ENCODE data around the gene ST6GALNAC3. TPM values are rescaled to one million over a fixed set of nuclear protein-coding genes. Genes with fewer than 3 reads are reported as not detected.

The ST6GALNAC3 gene
- polyA plus RNA-seq, 1 donor from 2014 or later, result 0.99 TPM

GRCh38 chr1:76542359-76542758, 467.8 kb downstream of the ST6GALNAC3 start:
- Mint-ChIP-seq H3K4me3 (no peak overlapping the region), H3K4me1 (peaks cover 0 to 8% (median 0%) of the 10 kb centered on the region in 3 donors), H3K36me3 (no peaks in the 10 kb centered on the region), H3K27me3 (no peaks in the 10 kb centered on the region), H3K27ac (no peak overlapping the region), H3K9me3 (peaks cover 9 to 11% (median 9%) of the 10 kb centered on the region in 3 donors)

GRCh38 chr1:76543495-76543894, 468.9 kb downstream of the ST6GALNAC3 start:
- Mint-ChIP-seq H3K27me3 (no peaks in the 10 kb centered on the region), H3K4me1 (peaks cover 0 to 8% (median 0%) of the 10 kb centered on the region in 3 donors), H3K9me3 (peaks cover 9 to 11% (median 11%) of the 10 kb centered on the region in 3 donors), H3K4me3 (no peak overlapping the region), H3K36me3 (peaks cover 2% of the 10 kb centered on the region), H3K27ac (no peak overlapping the region)

GRCh38 chr1:76546354-76546933, 471.9 kb downstream of the ST6GALNAC3 start:
- Mint-ChIP-seq H3K4me3 (no peak overlapping the region), H3K27me3 (no peaks in the 10 kb centered on the region), H3K4me1 (no peaks in the 10 kb centered on the region), H3K9me3 (peaks cover 0 to 6% (median 4%) of the 10 kb centered on the region in 3 donors), H3K27ac (no peak overlapping the region), H3K36me3 (peaks cover 2% of the 10 kb centered on the region)

GRCh38 chr1:76547916-76548315, 473.4 kb downstream of the ST6GALNAC3 start:
- Mint-ChIP-seq H3K27me3 (no peaks in the 10 kb centered on the region), H3K27ac (no peak overlapping the region), H3K4me3 (no peak overlapping the region), H3K4me1 (no peaks in the 10 kb centered on the region), H3K36me3 (peaks cover 2% of the 10 kb centered on the region), H3K9me3 (peaks cover 0 to 6% (median 4%) of the 10 kb centered on the region in 3 donors)

GRCh38 chr1:76548513-76549100, 474.1 kb downstream of the ST6GALNAC3 start:
- no peaks in the 10 kb centered on the region for H3K27me3 Mint-ChIP-seq
- no peaks in the 10 kb centered on the region for H3K4me1 Mint-ChIP-seq
- no peak overlapping the region for H3K4me3 Mint-ChIP-seq
- peaks cover 2% of the 10 kb centered on the region for H3K36me3 Mint-ChIP-seq
- no peak overlapping the region for H3K27ac Mint-ChIP-seq
- peaks cover 0 to 6% (median 4%) of the 10 kb centered on the region in 3 donors for H3K9me3 Mint-ChIP-seq

- H3K4me3 Mint-ChIP-seq, result no peak overlapping the region
- H3K36me3 Mint-ChIP-seq, result no peaks in the 10 kb centered on the region
- H3K9me3 Mint-ChIP-seq, result no peaks in the 10 kb centered on the region
- no peak overlapping the region for H3K27ac Mint-ChIP-seq
- H3K4me1 Mint-ChIP-seq, result no peaks in the 10 kb centered on the region
- peaks cover 1% of the 10 kb centered on the region for H3K27me3 Mint-ChIP-seq
Measured at GRCh38 chr1:76554283-76554682, 479.7 kb downstream of the ST6GALNAC3 start.

GRCh38 chr1:76562292-76562691, 487.7 kb downstream of the ST6GALNAC3 start:
- H3K4me3 Mint-ChIP-seq, result no peak overlapping the region
- peaks cover 1% of the 10 kb centered on the region for H3K27me3 Mint-ChIP-seq
- H3K36me3 Mint-ChIP-seq, result no peaks in the 10 kb centered on the region
- no peaks in the 10 kb centered on the region for H3K4me1 Mint-ChIP-seq
- peaks cover 0 to 1% (median 0%) of the 10 kb centered on the region in 3 donors for H3K9me3 Mint-ChIP-seq
- H3K27ac Mint-ChIP-seq, result no peak overlapping the region

GRCh38 chr1:76568573-76569238, 494.2 kb downstream of the ST6GALNAC3 start:
- Mint-ChIP-seq H3K9me3 (no peaks in the 10 kb centered on the region), H3K4me1 (no peaks in the 10 kb centered on the region), H3K4me3 (no peak overlapping the region), H3K27ac (no peak overlapping the region), H3K36me3 (no peaks in the 10 kb centered on the region), H3K27me3 (peaks cover 3% of the 10 kb centered on the region)

GRCh38 chr1:76571248-76571647, 496.7 kb downstream of the ST6GALNAC3 start:
- no peak overlapping the region for H3K27ac Mint-ChIP-seq
- no peaks in the 10 kb centered on the region for H3K9me3 Mint-ChIP-seq
- H3K27me3 Mint-ChIP-seq, result peaks cover 3% of the 10 kb centered on the region
- peaks cover 0 to 5% (median 2%) of the 10 kb centered on the region in 3 donors for H3K4me1 Mint-ChIP-seq
- no peak overlapping the region for H3K4me3 Mint-ChIP-seq
- no peaks in the 10 kb centered on the region for H3K36me3 Mint-ChIP-seq

- Mint-ChIP-seq H3K36me3 (no peaks in the 10 kb centered on the region), H3K4me3 (no peak overlapping the region), H3K4me1 (peaks cover 0 to 14% (median 7%) of the 10 kb centered on the region in 3 donors), H3K27ac (no peak overlapping the region), H3K9me3 (no peaks in the 10 kb centered on the region), H3K27me3 (peaks cover 3% of the 10 kb centered on the region)
Measured at GRCh38 chr1:76572229-76572628, 497.7 kb downstream of the ST6GALNAC3 start.

GRCh38 chr1:76576876-76577524, 502.5 kb downstream of the ST6GALNAC3 start:
- H3K4me1 Mint-ChIP-seq, result peaks cover 0 to 14% (median 7%) of the 10 kb centered on the region in 3 donors
- no peaks in the 10 kb centered on the region for H3K36me3 Mint-ChIP-seq
- H3K4me3 Mint-ChIP-seq, result no peak overlapping the region
- no peaks in the 10 kb centered on the region for H3K9me3 Mint-ChIP-seq
- H3K27ac Mint-ChIP-seq, result no peak overlapping the region
- H3K27me3 Mint-ChIP-seq, result no peaks in the 10 kb centered on the region

GRCh38 chr1:76577525-76578185, 503.1 kb downstream of the ST6GALNAC3 start:
- Mint-ChIP-seq H3K9me3 (no peaks in the 10 kb centered on the region), H3K27ac (no peak overlapping the region), H3K27me3 (no peaks in the 10 kb centered on the region), H3K4me3 (no peak overlapping the region), H3K36me3 (no peaks in the 10 kb centered on the region), H3K4me1 (peaks cover 0 to 14% (median 7%) of the 10 kb centered on the region in 3 donors)

- Mint-ChIP-seq H3K9me3 (no peaks in the 10 kb centered on the region), H3K27me3 (no peaks in the 10 kb centered on the region), H3K36me3 (no peaks in the 10 kb centered on the region), H3K4me3 (no peak overlapping the region), H3K27ac (no peak overlapping the region), H3K4me1 (peaks cover 0 to 14% (median 6%) of the 10 kb centered on the region in 3 donors)
Measured at GRCh38 chr1:76580206-76580605, 505.7 kb downstream of the ST6GALNAC3 start.

- H3K4me1 Mint-ChIP-seq, result peaks cover 0 to 5% (median 4%) of the 10 kb centered on the region in 3 donors
- H3K27me3 Mint-ChIP-seq, result no peaks in the 10 kb centered on the region
- H3K4me3 Mint-ChIP-seq, result no peak overlapping the region
- H3K36me3 Mint-ChIP-seq, result no peaks in the 10 kb centered on the region
- no peak overlapping the region for H3K27ac Mint-ChIP-seq
- no peaks in the 10 kb centered on the region for H3K9me3 Mint-ChIP-seq
Measured at GRCh38 chr1:76581712-76582111, 507.2 kb downstream of the ST6GALNAC3 start.
